ENCODE data around the gene HACD3. TPM values are rescaled to one million over a fixed set of nuclear protein-coding genes. Genes with fewer than 3 reads are reported as not detected.
A peak's percentile ranks its signal among the peaks of the same experiment; 100 is the strongest.

Gene HACD3
- total and polyA plus RNA-seq, 3 experiments from 2014 or later: 40.3 to 51.4 (median 46.1) TPM

DNA sequence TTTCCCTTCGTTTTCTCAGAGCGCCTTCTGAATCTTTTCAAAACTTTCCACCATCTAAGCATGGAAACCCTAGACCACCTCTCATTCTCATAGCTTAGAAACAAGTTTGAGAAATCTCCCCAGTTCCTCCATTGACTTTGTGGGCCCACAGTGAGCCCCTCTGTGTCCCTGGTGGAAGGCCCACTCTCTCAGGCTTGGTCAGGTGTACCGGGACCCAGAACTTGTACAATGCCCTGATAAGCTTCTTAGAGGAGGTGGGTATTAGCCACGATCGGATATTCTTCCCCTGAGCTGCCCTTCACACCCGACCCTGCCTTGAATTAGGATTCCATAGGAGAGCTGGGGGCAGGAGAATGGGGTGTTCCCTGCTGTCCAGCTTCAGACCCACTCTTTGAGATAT, 91.4 kb downstream of the HACD3 start, which contains the start of gene SLC24A1:
SLC24A1 (plus strand) TSS at position 301 of the 400 bp plus-strand sequence. CDS start 2,143 bp downstream, outside the sequence.
- ChIA-PET POLR2A (no interaction called here), CTCF (interaction anchor here (1.3 kb wide), 1 partner anchor 17 kb away, joined by 5 read pairs; no protein-coding TSS in a partner anchor)
- Mint-ChIP-seq H3K4me1 (no peaks in the 10 kb centered on the region), H3K4me3 (no peak within 1 kb of the TSS), H3K27ac (peak within 1 kb of the TSS in 1 of 8 donors; percentile 4), H3K36me3 (peaks cover 11 to 25% (median 15%) of the 10 kb centered on the region in 3 donors), H3K27me3 (no peaks in the 10 kb centered on the region), H3K9me3 (no peaks in the 10 kb centered on the region)
- H3K4me3 ChIP-seq (ENCODE audit: low read length): no peak within 1 kb of the TSS
- H3K4me1 ChIP-seq (ENCODE audit: insufficient read depth, low read length): no peaks in the 10 kb centered on the region
- no peaks in the 10 kb centered on the region for H3K27me3 ChIP-seq (ENCODE audit: insufficient read depth, low read length, poor library complexity, severe bottlenecking)
- no peak for DNase-seq
- no peaks in the 10 kb centered on the region for H3K36me3 ChIP-seq (ENCODE audit: insufficient read depth, low read length)
- no peak within 1 kb of the TSS for H3K27ac ChIP-seq (ENCODE audit: low read depth, low read length)
- H3K9me3 ChIP-seq (ENCODE audit: low read length): no peaks in the 10 kb centered on the region

DNA sequence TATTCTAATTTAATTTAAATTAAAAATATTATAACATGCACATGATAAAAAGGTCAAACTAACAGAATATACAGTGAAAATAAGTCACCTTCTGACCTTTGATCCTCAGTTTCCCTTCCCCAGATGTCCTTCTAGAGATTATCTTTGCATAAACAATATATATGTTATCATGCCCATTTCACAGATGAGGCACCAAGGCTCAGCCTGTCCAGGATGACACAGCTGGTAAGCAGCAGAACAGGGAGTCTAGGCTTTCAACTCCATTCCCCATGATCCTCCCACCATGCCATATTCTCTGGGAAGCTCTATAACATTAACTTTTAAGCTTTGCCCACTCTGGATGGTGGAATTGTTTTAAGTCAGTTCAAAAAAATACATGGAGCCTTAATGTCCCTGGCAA, 92.8 kb downstream of the HACD3 start:
- no peaks in the 10 kb centered on the region for H3K4me1 ChIP-seq (ENCODE audit: insufficient read depth, low read length)
- H3K27me3 ChIP-seq (ENCODE audit: insufficient read depth, low read length, poor library complexity, severe bottlenecking): no peaks in the 10 kb centered on the region
- H3K4me3 ChIP-seq (ENCODE audit: low read length): no peak overlapping the region
- Mint-ChIP-seq H3K4me3 (no peak overlapping the region), H3K27me3 (no peaks in the 10 kb centered on the region), H3K27ac (no peak overlapping the region), H3K4me1 (no peaks in the 10 kb centered on the region), H3K9me3 (no peaks in the 10 kb centered on the region), H3K36me3 (peaks cover 11 to 31% (median 15%) of the 10 kb centered on the region in 3 donors)
- no peak for DNase-seq
- no peak overlapping the region for H3K27ac ChIP-seq (ENCODE audit: low read depth, low read length)
- no peaks in the 10 kb centered on the region for H3K9me3 ChIP-seq (ENCODE audit: low read length)
- CTCF ChIA-PET: no interaction called here
- no peaks in the 10 kb centered on the region for H3K36me3 ChIP-seq (ENCODE audit: insufficient read depth, low read length)
- POLR2A ChIA-PET: no interaction called here

DNA sequence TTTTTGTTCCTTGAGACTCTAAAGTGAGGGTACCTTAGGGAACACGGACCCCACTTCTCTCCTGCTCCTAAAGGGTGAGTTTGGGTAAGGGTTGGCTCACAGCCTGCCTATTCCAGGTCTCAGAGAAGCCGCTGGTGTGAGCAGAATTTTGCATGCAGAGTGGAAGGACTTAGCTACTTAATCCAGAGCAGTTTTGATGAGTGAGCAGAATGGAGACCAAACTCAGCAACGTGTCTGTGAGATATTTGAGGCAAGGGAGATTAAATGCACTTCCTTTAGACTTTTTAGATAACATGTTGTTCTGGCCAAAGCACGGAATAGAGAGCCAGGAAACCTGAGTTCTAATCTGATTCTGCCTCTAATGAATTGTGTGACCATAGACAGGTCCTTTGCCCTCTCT, 96.6 kb downstream of the HACD3 start:
- peak overlapping the region in 1 of 7 donors; percentile 23 for H3K4me3 Mint-ChIP-seq
- ChIA-PET CTCF (no interaction called here), POLR2A (no interaction called here)

More for the DNA sequence above, 96.6 kb downstream of the HACD3 start:
- peaks cover 5% of the 10 kb centered on the region for H3K4me1 ChIP-seq (ENCODE audit: insufficient read depth, low read length)
- Mint-ChIP-seq H3K9me3 (no peaks in the 10 kb centered on the region), H3K27ac (no peak overlapping the region), H3K27me3 (peaks cover 0 to 3% of the 10 kb centered on the region in 2 donors), H3K4me1 (peaks cover 12 to 14% (median 13%) of the 10 kb centered on the region in 3 donors), H3K36me3 (peaks cover 11 to 28% (median 15%) of the 10 kb centered on the region in 3 donors)
- H3K36me3 ChIP-seq (ENCODE audit: insufficient read depth, low read length): no peaks in the 10 kb centered on the region
- DNase-seq: no peak
- no peaks in the 10 kb centered on the region for H3K9me3 ChIP-seq (ENCODE audit: low read length)
- no peak overlapping the region for H3K4me3 ChIP-seq (ENCODE audit: low read length)
- H3K27me3 ChIP-seq (ENCODE audit: insufficient read depth, low read length, poor library complexity, severe bottlenecking): no peaks in the 10 kb centered on the region
- H3K27ac ChIP-seq (ENCODE audit: low read depth, low read length): no peak overlapping the region

Other genes with a start within 250 kb of the HACD3 start
- 10 to 100 TPM; 14.1 to 14.7 TPM for gene PARP16, start 243.6 kb upstream of the HACD3 start, total RNA-seq
- gene PARP16, start 243.6 kb upstream of the HACD3 start, polyA plus RNA-seq: 30.9 TPM
- gene RNU5A-1, start 234.4 kb upstream of the HACD3 start, total RNA-seq: not detected
- gene RNU5A-1, start 234.4 kb upstream of the HACD3 start, polyA plus RNA-seq: not detected
- gene RNU5B-1, start 225.8 kb upstream of the HACD3 start, total RNA-seq: not detected
- gene RNU5B-1, start 225.8 kb upstream of the HACD3 start, polyA plus RNA-seq: not detected
- not detected for gene IGDCC3, start 152.5 kb upstream of the HACD3 start, total RNA-seq
- gene IGDCC3, start 152.5 kb upstream of the HACD3 start, polyA plus RNA-seq: not detected
- gene IGDCC4, start 107.5 kb upstream of the HACD3 start, total RNA-seq: under 1 TPM; 0.35 to 0.51 TPM
- gene IGDCC4, start 107.5 kb upstream of the HACD3 start, polyA plus RNA-seq: not detected
- 10 to 100 TPM; 31.1 to 33.8 TPM for gene DPP8, start 12.8 kb upstream of the HACD3 start, total RNA-seq
- 52.9 TPM for gene DPP8, start 12.8 kb upstream of the HACD3 start, polyA plus RNA-seq
- 10 to 100 TPM; 62.0 to 64.7 TPM for gene INTS14, start 80.7 kb downstream of the HACD3 start, total RNA-seq
- gene INTS14, start 80.7 kb downstream of the HACD3 start, polyA plus RNA-seq: 29.9 TPM
- gene SLC24A1, start 91.5 kb downstream of the HACD3 start, total RNA-seq: 1 to 10 TPM; 4.2 to 4.3 TPM
- 3.8 TPM for gene SLC24A1, start 91.5 kb downstream of the HACD3 start, polyA plus RNA-seq